Head of caudate nucleus (tissue), 42 donors: ENCODE results near the gene PROK1.

ENCODE experiments used
- DNase-seq, 42 donors: peaks; one replicate each; pipeline versions ENCODE4 v3.0.0 to v3.0.0-alpha.2; 2020 to 2021; ENCODE audit warnings: mixed read lengths in 7 of 42
- intact Hi-C: fragments of 100-400 bp; cut with DNase I; formaldehyde crosslinking; loops from one replicate; pipeline ENCODE4 v1.15.0; 2022

The PROK1 gene

DNA sequence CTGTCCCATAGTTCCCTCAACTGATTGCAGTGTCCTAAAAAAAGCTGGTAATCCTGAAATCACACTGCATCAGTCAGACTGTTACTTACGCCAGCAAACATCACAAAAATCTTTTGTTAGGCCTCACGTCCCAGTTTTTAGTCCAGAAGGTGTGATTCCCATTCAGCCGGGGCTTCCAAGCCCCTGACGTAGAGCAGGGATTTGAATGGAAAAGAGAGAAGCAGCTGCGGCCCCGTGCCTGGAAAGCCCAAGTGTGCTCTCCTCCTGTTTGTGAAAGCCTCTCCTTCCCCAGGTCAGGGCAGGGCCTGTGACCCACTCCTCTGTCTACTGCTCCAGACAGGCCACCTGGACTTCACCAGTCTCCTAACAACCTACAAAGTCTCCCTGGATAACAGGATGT is 47.3 kb downstream of the PROK1 start:
- intact Hi-C loops: no loop called here
- no peak for DNase-seq

DNA sequence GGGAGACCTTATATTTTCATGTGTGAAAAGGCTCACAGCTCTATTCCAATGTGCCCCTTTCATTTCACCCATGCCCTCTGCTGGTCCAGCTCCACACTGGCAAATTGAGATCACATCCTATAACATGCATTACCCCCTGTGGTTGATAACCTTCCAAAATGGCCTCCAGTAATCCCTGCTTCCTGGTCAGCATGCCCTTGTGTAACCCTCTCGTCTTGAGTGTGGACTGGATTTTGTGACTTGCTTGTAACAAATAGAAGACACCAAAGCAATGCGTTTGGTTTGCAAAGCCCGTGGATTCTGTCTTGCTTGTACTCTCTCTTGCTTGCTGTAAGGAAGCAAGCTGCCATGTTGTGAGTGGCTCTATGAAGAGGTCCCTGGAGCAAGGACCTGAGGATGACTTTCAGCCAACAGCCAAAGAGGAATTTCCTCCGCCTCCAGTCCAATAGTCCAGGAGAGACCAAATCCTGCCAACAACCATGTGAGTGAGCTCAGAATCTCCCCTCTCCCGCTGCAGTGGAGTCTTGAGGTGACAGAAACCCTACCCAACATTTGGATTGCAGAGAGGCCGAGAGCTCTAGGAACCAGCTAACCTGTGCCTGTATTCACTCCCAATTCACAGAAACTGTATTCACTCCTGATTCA is 50.7 kb downstream of the PROK1 start:
- intact Hi-C loops: no loop called here

DNA sequence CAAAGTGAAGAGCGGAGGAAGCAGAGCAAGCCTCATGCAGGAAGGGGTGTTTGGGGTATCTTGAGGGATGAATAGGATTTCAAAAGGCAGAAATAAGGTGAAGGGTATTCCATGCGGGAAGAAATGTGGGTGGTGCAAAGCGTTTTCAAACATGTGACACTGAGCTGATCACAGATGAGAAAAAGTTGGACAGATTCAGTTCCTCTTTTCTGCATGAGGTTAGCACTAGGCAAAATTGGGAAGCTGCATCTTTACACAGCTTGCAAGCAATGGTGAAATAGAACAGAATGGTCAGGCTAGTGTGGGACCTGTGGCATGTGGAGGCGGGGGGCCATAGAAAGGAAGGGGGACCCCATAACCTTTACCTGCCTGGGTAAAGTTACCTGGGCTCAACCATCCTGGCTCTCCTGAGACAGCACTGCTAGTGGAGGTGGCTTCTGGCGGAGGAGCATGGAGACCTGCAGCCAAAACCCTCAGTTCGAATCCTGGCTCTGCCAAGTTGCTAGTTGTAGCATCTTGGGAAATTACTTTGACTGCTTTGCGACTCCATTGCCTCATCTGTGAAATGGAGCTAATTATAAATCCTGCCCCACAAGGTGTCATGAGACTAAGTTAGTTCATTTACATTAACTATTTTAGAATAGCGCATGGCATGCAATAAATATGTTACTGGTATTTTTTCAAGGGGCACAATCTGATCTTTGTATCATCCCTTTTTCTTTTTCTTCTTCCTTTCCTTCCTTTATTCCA is 51.6 kb downstream of the PROK1 start:
- intact Hi-C loops: no loop called here
- DNase-seq: no peak

More for the DNA sequence above, 50.7 kb downstream of the PROK1 start:
- DNase-seq: no peak

GRCh38 chr1:110503471-110503870 is 52.5 kb downstream of the PROK1 start:
- DNase-seq: no peak
- intact Hi-C loops: no loop called here

GRCh38 chr1:110504226-110504625 is 53.3 kb downstream of the PROK1 start:
- no peak for DNase-seq
- intact Hi-C loops: no loop called here

- intact Hi-C loops: no loop called here
- no peak for DNase-seq
Measured at GRCh38 chr1:110505596-110505995, 54.6 kb downstream of the PROK1 start.

DNA sequence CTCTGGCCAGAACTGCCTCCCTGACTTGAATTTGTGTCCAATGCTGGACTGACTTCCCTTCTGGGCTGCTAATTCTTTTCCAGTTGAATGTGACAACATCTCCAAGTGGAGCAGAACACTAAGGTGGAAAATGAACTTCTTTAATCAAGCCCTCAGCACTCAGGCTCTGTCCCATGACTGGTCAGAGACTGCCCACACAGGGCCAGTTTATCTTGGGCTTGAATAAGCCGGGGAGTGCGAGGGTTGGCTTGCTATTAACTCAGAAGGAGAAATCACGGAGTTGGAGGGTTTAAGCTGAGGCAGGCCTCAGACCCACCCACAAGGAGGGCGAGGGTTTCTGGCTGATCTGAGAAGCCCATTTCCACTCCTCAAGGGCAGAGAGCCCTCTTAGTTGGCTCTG is 55.6 kb downstream of the PROK1 start:
- no peak for DNase-seq
- intact Hi-C loops: no loop called here
